GM19372 (cell line): ENCODE data around the gene BPI.
"Not testable (repeated sequence)": the region's sequence is repeated elsewhere in the genome, so short reads cannot be mapped to it uniquely, and the experiment has no call there.

ENCODE experiments used
- ATAC-seq: cut with Tn5 transposase; IDR thresholded peaks from one replicate; pipeline ENCODE4 v1.9.1; 2021; ENCODE audit warnings: mild to moderate bottlenecking, low read depth, moderate library complexity; ENCODE audit not compliant: unreplicated experiment

BPI gene

DNA sequence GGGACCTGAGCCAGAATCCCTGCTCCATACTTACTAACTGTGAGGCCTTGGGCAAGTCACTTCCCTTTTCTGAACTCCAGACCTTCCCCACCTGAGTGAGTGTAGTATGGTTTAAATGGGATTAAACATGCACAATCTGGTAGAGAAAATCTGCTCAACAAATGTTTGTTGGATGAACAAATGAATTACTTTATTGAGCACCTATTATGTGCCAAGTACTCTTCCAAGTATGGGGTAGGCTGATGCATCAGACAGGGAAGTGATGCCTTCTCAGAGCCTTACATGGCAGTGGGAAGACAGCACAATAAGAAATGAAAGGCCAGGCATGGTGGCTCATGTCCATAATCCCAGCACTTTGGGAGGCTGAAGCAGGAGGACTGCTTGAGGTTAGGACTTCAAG is 27.3 kb downstream of the BPI start:
- no peak for ATAC-seq

DNA sequence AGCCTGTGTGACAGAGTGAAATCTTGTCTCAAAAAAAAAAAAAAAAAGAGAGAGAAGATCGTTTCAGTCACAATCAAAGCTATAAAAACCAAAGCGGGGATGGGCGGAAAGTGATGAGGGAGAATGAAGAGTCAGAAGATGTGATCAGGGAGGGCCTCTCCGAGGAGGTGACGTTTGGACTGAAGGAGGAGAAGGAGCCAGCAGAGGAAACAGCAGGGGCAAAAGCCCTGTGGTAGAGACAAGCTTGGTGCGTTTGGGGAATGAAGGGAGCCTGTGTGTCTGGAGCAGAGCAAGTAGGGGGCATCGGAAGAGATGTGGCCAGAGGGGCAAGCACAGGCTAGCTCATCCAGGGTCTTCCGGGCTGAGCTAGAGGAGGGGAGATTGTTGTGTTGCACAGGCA is 27.9 kb downstream of the BPI start:
- no peak for ATAC-seq

DNA sequence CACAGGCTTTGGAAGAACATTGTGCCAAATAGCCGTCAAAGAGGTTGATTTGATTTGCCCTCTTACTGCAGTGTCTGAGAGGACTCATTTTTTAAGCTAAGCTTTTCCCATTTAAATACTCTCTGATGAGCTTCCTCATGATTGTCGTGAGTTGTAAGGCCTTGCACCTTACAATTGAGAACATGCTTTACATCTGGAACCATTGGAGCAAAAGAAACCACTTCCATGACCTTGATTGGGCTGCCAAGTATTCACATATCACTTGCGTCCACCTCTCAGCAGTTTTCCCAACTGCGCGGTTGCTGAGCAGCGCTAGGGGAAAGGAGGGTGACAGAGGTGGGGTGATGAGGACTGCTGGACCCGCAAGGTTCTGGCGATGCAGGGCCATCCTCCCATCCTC is 30.1 kb downstream of the BPI start:
- no peak for ATAC-seq

DNA sequence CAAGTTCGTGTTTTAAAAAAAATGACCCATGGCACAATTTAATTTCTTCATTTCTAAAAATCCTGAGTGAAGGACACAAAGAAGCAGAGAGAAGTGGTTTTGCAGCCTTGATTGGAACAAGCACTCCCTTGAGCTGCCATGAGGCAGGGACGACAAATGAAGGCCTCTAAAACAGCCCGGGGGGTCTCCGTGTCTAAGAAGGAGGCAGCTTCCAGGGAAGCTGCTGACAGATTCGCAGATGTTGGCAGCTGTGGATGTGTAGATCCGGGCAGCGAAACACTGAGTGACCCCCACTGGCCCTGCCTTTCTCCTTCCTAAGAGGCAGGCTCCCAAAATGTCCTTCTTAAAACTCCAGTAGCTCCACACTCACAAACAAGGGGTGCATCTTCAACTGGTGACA is 32.8 kb downstream of the BPI start:
- ATAC-seq, result no peak

DNA sequence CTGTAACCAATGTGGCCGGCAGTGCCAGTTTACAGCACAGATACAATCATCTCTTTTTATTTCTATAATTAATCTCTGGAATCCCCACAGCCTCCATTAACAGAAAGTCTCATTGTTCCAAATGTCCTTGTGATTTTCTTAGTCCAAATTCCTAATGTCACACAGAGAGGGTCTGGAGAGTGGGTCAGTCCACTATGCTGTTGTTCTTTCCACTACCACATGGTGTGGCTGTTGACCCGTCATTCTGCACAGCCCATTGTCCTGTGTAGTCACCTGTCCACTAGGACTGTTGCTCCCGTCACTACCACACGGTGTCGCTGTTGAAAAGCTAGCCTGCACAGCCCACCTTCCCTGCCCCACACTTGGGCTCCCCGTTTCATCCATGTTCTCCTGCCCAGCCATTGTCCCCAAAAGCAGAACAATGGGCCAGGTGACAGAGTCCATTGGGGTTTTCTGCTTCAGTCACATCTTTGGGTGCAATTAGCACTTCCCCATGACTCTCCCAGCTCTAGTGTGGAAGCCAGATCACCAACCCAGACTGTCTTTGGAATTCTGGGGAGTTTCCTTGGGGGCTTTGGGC is 33.7 kb downstream of the BPI start:
- no peak for ATAC-seq

DNA sequence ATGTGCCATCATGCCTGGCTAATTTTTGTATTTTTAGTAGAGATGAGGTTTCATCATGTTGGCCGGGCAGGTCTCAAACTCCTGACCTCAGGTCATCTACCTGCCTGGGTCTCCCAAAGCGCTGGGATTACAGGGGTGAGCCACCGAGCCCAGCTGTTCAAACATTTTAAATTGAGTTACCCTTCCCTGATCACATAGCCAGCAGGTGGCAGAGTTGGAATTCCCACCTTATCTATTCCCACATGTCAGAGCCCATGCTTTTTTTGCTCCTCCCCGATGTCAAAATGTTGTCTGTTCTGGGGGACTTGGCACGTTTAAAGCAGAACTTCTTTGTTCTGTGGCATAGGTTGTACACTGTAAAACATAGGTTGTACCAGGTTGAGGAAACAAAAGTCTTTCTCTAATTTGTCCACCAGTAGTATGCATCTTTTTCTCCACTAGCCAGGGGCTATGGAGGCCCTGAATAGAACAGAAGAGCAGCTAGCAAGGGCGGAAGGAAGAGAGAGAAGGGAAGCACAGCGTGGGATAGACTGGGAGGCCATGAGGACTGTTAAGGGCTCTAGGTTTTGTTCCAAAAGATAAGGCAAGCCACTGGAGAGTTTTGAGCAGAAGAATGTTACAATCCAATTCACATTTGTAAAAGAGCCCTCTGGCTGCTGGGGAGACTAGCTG is 35.0 kb downstream of the BPI start:
- no peak for ATAC-seq

DNA sequence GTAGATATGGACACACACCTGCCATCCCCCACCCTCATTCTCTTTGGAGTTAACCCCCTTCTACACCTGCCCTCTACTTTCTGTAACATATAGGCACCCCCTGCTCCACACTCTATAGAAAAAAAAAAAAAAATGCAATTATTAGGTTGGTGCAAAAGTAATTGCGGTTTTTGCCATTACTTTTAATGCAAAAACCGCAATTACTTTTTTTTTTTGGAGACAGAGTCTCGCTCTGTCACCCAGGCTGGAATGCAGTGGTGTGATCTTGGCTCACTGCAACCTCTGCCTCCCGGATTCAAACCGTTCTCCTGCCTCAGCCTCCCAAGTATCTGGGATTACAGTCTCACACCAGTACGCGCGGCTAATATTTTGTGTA is 35.6 kb downstream of the BPI start:
- ATAC-seq, result not testable (repeated sequence)

DNA sequence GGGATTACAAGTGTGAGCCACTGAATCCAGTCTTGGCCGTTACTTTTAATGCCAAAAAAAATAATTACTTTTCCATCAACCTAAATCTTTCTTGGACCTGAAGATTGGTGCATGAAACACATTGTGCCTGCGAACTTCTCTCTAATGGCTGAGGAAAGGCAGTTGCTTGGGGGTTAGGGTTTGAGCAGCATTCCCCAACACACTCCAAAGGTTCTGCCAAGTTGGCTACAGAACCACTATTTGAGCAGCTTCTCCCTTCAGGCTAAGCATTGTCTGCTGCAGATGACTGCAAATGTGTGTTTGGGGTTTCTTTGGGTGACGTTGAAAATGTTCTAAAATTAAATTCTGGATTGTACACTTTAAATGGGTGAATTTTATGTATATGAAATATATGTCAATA is 36.0 kb downstream of the BPI start:
- ATAC-seq, result no peak

DNA sequence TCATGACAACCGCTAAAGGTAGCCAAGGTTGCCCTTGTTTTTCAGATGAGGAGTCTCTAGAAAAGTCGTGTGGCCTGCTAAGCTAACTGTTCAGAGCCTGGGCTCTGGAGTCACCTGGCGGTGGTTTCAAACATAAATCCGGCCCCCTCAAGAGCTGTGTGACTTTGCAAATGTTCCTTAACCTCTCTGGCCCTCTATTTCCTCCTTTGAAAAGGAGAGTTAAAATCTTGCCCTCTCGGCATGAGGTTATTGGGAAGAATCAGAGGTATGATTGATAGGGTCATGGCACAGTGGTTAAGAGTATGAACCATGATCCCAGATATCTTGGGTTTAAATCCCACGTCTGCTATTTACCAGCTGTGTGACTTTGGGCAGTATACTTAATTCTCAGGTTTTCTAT is 36.7 kb downstream of the BPI start:
- ATAC-seq, result no peak

DNA sequence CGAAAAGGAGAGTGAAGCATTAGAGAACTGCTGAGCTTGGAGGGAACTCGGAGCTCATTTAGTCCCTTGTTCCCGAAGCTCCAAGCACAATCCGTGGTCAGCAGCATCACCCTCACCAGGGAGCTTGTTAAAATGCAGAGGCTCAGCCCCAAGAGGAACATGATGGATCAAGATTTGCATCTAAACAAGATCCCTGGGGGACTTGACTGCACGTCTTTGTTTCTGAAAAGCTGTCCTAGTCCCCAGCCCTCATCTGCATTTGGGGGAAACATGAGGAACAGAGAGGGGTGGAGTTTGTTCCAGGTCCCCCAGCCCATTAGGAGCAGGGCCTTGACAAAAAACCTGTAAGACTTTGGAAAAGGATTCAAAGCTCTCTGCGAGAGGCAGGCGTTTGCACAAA is 38.3 kb downstream of the BPI start:
- no peak for ATAC-seq

DNA sequence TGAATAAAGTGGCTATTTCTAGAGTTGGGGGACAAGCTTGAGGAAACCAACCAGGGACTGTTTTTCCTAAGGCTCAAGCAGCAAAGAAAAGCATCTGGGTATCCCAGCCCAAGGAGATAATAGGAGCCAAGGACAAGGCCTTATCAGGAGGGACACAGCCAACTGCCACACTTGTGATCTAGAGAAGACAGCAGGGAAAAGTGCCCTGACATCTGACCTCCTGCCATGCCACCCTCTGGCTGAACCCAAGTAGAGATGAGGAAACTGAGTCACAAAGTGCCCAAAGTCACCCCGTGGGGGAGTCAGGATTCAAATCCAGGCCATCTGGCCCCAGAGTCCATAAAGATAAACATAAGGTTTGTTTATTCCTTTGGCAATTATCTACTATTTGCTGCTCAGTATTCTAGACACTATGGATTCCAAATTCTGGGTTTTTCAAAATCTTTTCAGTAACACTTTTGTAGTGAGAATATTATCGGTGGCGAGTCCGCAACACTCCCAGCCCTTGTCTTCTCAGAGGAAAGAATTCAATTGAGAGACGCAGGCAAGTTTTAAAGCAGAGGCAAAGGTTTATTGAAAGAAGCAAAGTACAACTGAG is 38.9 kb downstream of the BPI start:
- no peak for ATAC-seq

DNA sequence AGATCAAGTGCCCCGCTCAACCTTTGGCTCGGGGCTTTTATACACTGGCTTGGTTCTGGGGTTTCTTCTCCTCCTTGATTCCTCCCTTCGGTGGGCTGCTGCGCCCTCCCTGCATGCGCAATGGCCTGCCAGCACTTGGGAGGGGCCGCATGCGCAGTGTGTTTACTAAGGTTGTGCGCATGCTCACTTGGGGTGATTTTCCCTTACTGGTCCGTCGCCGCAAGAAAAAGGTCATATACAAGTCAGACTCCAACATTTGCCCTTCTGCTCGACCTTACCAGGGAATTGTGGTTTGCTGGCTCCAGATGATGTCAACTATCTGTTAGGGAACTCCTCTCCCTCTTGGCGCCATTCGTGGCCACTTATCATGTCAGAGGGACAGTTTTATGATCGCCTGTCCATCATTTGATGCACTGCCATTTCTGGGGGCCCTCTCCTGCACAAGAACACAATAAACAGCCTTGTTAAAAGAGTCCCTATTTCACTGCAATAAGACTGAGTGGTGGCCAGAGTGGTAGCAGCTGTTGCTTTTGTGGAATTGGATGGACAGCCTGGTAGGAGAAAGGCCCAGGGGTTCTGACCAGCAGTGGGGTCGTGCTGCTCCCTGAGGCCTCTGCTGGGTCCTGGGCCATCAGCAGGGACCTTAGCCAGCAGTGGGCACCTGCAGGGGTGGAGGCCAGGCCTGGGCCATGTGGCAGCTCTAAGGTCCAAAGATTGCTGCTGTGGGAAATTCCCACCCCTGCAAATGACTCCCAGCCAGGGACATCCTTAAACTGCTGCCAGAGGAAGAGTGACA is 39.6 kb downstream of the BPI start:
- no peak for ATAC-seq

DNA sequence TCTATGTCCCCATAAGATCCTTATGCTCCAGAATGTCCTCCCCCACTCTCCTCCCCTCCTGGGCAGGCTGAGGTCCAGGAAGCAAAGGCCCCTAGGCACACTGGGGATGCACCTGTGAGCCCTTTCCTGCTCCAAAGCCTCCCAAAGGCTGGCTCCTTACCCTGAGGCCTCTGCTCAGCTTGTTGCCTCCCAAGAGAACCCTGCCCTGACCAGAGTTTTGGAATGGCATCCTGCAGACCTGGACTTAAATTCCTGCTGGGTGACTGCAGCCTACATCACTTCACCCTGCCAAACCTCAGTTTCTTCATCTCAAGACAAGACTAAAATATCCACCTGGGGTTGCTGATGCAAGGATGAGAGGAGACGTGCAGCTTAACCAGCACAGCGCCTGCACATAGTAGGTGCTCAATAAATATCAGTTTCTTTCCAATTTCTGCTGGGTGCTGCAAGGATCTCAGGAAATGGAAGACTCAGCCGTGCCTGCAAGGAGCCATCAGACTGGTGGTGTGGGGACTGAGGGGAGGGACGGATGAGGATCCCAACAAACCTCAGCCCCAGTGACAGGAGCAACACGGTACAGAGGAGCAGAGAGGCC is 40.2 kb downstream of the BPI start:
- no peak for ATAC-seq

DNA sequence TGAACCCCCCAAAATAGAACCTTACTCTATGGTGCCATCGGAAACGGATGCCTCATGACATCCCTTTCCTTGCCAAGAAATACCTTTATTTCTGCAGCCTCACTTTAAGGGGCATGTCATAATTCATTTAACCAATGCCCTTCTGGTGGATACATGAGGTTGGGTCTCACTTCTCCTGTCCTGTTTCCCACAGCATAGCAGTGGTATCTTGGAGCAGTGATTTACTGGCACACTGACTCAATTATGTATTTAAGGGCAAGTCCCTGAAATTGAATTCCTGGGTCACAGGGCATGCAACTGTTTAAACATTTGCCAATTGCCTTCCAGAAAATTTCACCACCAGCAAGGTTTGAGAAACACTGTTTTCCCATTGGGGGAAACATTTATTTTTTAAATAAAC is 41.7 kb downstream of the BPI start:
- no peak for ATAC-seq

DNA sequence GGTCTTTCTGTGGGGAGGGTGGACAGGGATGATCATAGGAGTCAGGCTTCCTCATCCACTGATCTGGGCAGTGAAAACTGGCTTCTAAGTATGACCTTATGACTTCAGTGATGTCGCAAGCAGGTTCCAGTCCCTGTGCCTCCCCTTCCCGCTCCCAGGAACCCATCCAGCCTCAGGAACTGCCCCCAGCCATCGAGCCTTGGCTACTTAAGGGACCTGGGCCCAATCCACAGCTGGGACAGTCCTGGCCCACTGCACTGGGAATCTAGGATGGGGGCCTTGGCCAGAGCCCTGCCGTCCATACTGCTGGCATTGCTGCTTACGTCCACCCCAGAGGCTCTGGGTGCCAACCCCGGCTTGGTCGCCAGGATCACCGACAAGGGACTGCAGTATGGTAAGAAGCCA is 42.3 kb downstream of the BPI start, which contains the start of gene LBP:
Gene LBP (plus strand): TSS at position 236 of the 405 bp plus-strand sequence. CDS start 35 bp downstream, at position 271.
- ATAC-seq, result no peak

DNA sequence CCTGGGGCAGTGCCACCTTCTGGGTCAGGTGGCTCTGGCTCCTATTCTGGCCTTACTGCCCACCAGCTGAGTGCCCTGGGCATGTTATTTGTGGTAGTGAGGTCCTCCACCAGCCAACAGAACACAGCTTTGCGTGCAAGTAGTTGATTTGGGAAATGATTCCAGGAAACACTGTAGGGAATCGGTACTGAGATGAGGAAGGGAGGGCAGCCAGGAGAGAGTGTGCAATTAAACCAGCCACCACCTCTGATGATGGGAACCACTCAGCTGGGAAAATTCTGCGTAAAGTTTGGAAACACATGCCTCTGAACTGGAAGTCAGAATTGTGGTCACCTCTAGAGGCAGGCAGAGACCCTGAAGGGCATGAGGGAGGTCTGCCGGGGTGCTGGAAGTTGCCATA is 42.8 kb downstream of the BPI start:
- ATAC-seq, result no peak

DNA sequence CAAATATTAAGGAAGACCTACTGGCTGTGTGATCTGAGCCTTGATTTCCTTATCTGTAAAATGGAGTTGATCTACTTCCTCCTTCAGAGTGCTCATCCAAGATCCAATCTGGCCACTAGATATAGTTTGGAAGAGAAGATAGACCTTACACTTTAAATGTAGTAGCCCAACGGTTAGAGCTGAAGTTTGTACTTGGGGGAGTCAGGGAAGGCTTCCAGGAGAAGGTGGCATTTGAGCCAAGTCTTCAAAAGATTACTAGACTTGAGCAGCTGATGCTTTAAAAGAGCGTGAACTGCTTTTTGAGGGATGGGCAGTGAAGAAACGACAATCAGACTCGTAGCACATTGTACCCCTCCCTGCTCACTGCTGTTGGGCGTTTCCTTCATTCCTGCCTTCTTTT is 45.9 kb downstream of the BPI start:
- no peak for ATAC-seq

DNA sequence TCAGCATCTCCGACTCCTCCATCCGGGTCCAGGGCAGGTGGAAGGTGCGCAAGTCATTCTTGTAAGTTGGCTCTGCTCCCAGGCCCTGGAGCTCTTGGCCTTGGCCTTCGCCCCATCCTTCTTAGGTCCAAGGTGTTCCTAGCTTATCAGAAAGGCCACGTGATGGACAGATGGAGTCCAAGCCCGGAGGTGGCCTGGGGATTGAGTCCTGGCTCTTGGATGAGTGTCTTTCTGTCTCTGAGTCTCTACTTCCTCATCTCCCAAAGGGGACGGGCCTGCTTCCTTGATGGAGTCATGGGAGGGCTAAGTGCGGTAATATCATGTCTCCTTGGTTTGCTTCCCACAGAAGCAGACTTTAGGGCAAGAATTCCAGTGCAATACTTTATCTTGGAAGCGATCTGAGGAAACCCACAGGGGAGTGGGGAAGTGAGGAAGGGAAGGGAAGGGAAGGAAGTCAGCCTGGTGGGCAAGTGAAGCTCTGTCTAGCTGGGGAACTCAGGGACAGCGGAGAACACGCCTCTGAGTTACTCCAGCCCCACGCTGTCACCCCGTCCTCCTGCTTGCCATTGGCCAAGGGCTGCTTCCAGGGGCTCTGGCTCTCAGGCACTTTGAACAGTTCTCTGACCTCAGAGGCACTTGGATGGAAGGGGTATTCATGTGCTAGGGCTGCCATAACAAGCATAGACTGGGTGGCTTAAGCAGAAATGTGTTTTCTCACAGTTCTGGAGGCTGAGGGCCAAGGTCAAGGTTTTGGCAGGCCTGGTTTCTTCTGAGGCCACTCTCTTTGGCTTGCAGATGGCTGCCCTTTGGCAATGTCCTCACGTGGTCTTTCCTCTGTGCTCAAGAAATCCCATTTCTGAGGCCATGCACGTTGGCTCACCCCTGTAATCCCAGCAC is 47.2 kb downstream of the BPI start:
- ATAC-seq, result no peak

DNA sequence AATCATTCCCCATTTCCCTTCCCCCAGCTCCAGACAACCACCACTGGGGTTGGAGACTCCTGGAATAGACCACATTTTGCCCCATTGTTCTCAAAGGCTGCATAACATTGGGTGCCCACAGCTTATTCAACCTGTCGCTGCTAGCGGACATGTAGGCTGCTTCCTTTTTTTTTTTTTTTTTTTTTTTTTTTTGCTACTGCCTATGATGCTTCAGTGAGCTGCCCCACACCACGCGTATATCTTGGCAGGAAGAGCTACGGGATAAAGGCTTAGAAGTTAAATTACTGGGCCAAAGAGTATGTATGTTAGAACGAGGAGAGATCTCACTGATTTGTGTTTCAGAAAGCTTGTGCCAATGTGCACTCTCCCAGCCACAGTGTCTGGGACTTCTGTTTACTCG is 49.4 kb downstream of the BPI start:
- ATAC-seq, result no peak

DNA sequence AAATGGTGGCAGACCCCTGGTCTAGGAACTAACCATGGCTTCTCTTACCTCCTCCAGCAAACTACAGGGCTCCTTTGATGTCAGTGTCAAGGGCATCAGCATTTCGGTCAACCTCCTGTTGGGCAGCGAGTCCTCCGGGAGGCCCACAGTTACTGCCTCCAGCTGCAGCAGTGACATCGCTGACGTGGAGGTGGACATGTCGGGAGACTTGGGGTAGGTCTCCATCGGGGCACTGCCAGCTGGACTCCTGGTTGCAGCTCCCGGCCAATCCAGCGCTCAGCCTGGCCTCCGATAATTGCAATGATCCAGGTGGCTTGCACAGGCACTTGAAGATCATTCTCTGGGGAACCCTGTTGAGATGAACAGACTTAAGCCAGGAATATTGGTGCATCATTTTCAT is 50.3 kb downstream of the BPI start:
- ATAC-seq, result no peak
